C4-2B (cell line): ENCODE data around the gene SLC20A1.

Experiments used
- H3K27ac ChIP-seq: fragments of 450-650 bp; 2 replicates; pipeline ENCODE4 v1.5.1; 2017
- CTCF ChIP-seq: fragments of 450-650 bp; conservative IDR thresholded peaks from 2 replicates; pipeline ENCODE4 v1.5.1; 2017; ENCODE audit warnings: mild to moderate bottlenecking
- ZFX ChIP-seq: fragments of 450-650 bp; IDR thresholded peaks from 2 replicates; pipeline ENCODE4 v1.6.1; 2017

The SLC20A1 gene

DNA sequence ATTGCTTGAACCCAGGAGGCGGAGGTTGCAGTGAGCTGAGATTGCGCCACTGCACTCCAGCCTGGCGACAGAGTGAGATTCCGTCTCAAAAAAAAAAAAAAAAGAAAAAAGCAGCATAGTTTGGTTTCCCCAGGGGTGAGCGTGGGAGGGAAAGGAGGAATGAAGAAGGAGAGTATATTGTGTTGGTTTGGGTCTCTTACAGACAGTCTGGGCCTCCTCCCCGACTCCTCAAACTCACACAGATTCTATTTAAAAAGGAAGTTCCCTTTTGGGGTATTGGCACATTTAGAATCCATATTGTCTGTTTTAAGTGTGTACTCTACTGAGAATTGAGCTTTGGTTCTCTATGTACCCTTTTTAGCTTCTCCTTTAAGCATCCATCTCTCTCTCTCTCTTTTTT is 27.4 kb upstream of the SLC20A1 start:
- no peak overlapping the region for H3K27ac ChIP-seq
- no peak for TF ChIP-seq CTCF
- no peak for TF ChIP-seq ZFX

- no peak overlapping the region for H3K27ac ChIP-seq
- TF ChIP-seq CTCF = no peak
- TF ChIP-seq ZFX = no peak
These were observed 23.8 kb upstream of the SLC20A1 start for GRCh38 chr2:112621790-112622527.

DNA sequence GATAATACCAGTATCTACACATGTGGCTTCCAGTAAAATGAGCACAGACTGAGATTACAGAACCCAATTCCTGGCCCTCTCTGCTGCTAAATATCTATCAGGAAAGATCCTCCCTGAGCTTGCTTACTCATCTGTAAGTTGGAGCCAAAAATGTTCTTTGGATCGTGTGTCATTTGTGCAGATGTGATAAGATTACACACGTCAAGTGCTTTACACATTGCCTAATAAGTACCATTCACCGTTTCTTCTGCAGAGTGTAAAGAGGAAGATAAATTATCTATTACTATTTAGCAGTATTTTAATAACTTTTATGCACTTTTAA is 23.2 kb upstream of the SLC20A1 start:
- H3K27ac ChIP-seq = no peak overlapping the region
- TF ChIP-seq CTCF (no peak), ZFX (no peak)

DNA sequence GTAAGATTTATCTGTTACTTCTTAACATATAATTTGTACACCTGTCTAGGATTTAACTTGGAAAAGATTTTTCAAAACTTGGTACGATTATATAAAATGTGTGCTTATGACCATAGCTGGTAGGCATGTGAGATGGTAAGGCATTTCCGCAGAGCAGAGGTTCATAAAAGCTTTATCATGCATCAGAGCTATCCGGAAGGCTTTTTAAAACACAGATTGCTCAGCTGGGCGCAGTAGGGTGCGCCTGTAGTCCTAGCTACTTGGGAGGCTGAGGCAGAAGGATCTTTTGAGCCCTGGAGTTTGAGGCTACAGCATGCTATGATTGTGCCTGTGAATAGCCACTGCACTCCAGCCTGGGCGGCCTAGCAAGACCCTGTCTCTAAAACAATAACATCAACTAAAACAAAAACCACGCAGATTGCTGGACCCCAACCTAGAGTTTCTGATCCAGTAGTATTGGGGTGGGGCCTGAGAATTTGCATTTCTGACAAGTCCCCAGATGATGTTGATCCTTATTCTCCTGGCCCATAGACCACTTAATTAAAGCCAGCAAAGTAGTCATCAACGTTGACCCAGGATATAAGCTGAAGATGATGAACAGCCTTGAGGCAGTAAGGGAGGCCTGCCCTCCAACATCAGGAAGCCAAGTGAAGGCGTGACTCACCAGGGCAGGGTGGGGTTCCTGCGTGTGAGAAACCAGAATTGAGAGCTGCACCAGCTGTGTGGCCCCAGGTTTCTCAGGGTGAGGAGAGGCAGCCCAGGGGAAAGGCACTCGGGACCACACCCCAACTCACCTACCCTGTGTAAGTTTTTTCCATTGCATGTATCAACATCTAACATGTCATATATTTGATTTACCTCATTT is 21.6 kb upstream of the SLC20A1 start:
- no peak overlapping the region for H3K27ac ChIP-seq
- TF ChIP-seq ZFX (no peak), CTCF (no peak)

DNA sequence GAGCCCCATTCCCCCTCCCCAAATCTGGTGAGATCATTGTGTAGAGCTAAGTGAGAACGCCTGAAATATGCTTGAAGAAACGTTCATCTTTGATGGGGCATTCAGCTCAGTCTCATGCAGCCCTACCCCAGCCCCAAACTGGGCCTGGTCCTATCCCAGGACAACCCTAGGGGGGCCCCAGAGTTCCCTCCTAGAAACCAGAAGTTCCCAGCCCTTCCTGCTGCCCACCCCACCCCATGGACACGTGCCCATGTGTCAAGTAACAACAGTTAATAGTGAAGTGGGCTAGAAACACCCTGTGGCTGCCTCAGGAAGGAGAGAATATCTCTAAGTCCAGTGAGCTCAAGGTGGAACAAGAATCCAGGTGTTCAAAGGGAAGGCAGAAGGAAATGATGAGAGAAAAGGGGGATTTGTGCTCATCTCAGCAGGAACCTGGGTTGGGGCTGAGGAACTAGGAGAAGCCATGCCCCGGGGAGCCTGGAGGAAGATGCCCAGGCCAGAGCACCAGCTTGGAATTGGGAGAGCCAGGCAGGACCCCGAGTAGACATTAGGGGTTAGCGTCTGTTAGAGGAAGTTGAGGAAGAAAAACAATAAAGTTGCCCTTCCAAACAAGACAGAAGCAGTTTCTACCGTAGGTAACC is 20.1 kb upstream of the SLC20A1 start:
- TF ChIP-seq CTCF = no peak
- H3K27ac ChIP-seq = no peak overlapping the region

GRCh38 chr2:112626604-112627059 is 19.1 kb upstream of the SLC20A1 start:
- H3K27ac ChIP-seq = no peak overlapping the region
- TF ChIP-seq CTCF (peak; percentile 91), ZFX (no peak)
